Thymus (tissue), 11 donors: ENCODE results near the gene CLIC1. TPM values are rescaled to one million over a fixed set of nuclear protein-coding genes. Genes with fewer than 3 reads are reported as not detected.
A peak's percentile ranks its signal among the peaks of the same experiment; 100 is the strongest.

Source experiments
- DNase-seq, 9 donors: peaks; one replicate each; pipeline ENCODE4 v3.0.0-alpha.2; 2013; ENCODE audit warnings: low spot score in 9 of 9, low read depth in 6 of 9, missing footprints in 1 of 9
- H3K27ac ChIP-seq, 2 donors: one replicate each; pipeline ENCODE4 v1.5.1; 2013; ENCODE audit warnings: control low read depth in 1 of 2, low read depth in 1 of 2, low read length in 1 of 2, mild to moderate bottlenecking in 1 of 2, moderate library complexity in 1 of 2
- H3K27me3 ChIP-seq, 2 donors: one replicate each; pipeline ENCODE4 v1.5.1; 2013; ENCODE audit warnings: low read length in 1 of 2; ENCODE audit not compliant: control insufficient read depth in 2 of 2, insufficient read depth in 1 of 2
- H3K36me3 ChIP-seq, 2 donors: one replicate each; pipeline ENCODE4 v1.5.1; 2013; ENCODE audit warnings: low read length in 1 of 2, mild to moderate bottlenecking in 1 of 2, moderate library complexity in 1 of 2; ENCODE audit not compliant: control insufficient read depth in 2 of 2, insufficient read depth in 2 of 2
- H3K4me1 ChIP-seq, 2 donors: one replicate each; pipeline ENCODE4 v1.5.1; 2013; ENCODE audit warnings: low read length in 2 of 2; ENCODE audit not compliant: control insufficient read depth in 2 of 2, insufficient read depth in 2 of 2
- H3K4me3 ChIP-seq, 2 donors: one replicate each; pipeline ENCODE4 v1.5.1; 2013; ENCODE audit warnings: low read length in 2 of 2, control low read depth in 1 of 2, mild to moderate bottlenecking in 1 of 2
- H3K9me3 ChIP-seq, 2 donors: one replicate each; pipeline ENCODE4 v1.5.1; 2013; ENCODE audit warnings: low read length in 1 of 2, mild to moderate bottlenecking in 1 of 2; ENCODE audit not compliant: control insufficient read depth in 2 of 2, insufficient read depth in 1 of 2
- WGBS: extraction: QIAGEN DNeasy Blood & Tissue Kit; methylation state at CpG from one replicate; pipeline ENCODE4 v1.1.7; 2013; 5-methylcytosine and 5-hydroxymethylcytosine counted together
- polyA plus RNA-seq: library from polyadenylated mRNA; stranded (reverse); fragments of 200-250 nt; gene quantifications from one replicate; pipeline ENCODE4 v1.2.3, GENCODE V29; 2013
- total RNA-seq: library from RNA; stranded (reverse); fragments of 120-200 nt; gene quantifications from one replicate; pipeline ENCODE4 v1.2.4, GENCODE V29; 2013
- donor health status: healthy.

Gene CLIC1
- total and polyA plus RNA-seq, 2 donors, result 337 to 431 TPM

- H3K4me3 ChIP-seq, result no peak overlapping the region
- no peaks in the 10 kb centered on the region for H3K9me3 ChIP-seq
- peaks cover 5 to 36% of the 10 kb centered on the region in 2 donors for H3K4me1 ChIP-seq
- 95% methylated on average over 3 of the region's 3 CpGs for WGBS
- DNase-seq, result no peak
- H3K36me3 ChIP-seq, result peaks cover 5 to 8% of the 10 kb centered on the region in 2 donors
- no peaks in the 10 kb centered on the region for H3K27me3 ChIP-seq
- H3K27ac ChIP-seq, result no peak overlapping the region
These were observed 14.2 kb downstream of the CLIC1 start for GRCh38 chr6:31722173-31722572.

- DNase-seq, result no peak
- H3K4me3 ChIP-seq, result no peak within 1 kb of the TSS
- peaks cover 4 to 5% of the 10 kb centered on the region in 2 donors for H3K36me3 ChIP-seq
- H3K9me3 ChIP-seq, result no peaks in the 10 kb centered on the region
- WGBS, result 97% methylated on average over 4 of the region's 4 CpGs
- H3K4me1 ChIP-seq, result peaks cover 3 to 30% of the 10 kb centered on the region in 2 donors
- H3K27me3 ChIP-seq, result no peaks in the 10 kb centered on the region
- no peak within 1 kb of the TSS for H3K27ac ChIP-seq
These were observed 14.8 kb downstream of the CLIC1 start, which contains the start of gene LY6G6C for GRCh38 chr6:31721351-31722020. LY6G6C (minus strand) TSS chr6:31721746; CDS start chr6:31721679, 67 bp downstream.

- Histone ChIP-seq H3K4me3 (no peak overlapping the region), H3K27me3 (no peaks in the 10 kb centered on the region), H3K27ac (no peak overlapping the region), H3K4me1 (peaks cover 3 to 23% of the 10 kb centered on the region in 2 donors), H3K36me3 (peaks cover 0 to 5% of the 10 kb centered on the region in 2 donors), H3K9me3 (no peaks in the 10 kb centered on the region)
- WGBS, result 98% methylated on average over 5 of the region's 5 CpGs
- DNase-seq, result no peak
These were observed 16.0 kb downstream of the CLIC1 start for GRCh38 chr6:31720196-31720770.

GRCh38 chr6:31719001-31719400, 17.3 kb downstream of the CLIC1 start:
- H3K4me1 ChIP-seq, result peaks cover 7 to 30% of the 10 kb centered on the region in 2 donors
- no peak for DNase-seq
- H3K9me3 ChIP-seq, result no peaks in the 10 kb centered on the region

GRCh38 chr6:31718265-31718664, 18.1 kb downstream of the CLIC1 start:
- H3K4me1 ChIP-seq, result peaks cover 8 to 30% of the 10 kb centered on the region in 2 donors
- H3K36me3 ChIP-seq, result no peaks in the 10 kb centered on the region
- no peak overlapping the region for H3K27ac ChIP-seq
- WGBS, result 94% methylated on average over 1 of the region's 1 CpG
- H3K9me3 ChIP-seq, result no peaks in the 10 kb centered on the region
- DNase-seq, result no peak
- H3K27me3 ChIP-seq, result no peaks in the 10 kb centered on the region
- no peak overlapping the region for H3K4me3 ChIP-seq

More at GRCh38 chr6:31719001-31719400, 17.3 kb downstream of the CLIC1 start:
- H3K4me3 ChIP-seq, result no peak overlapping the region
- no peaks in the 10 kb centered on the region for H3K27me3 ChIP-seq
- H3K36me3 ChIP-seq, result peaks cover 0 to under 1% of the 10 kb centered on the region in 2 donors
- H3K27ac ChIP-seq, result no peak overlapping the region
- WGBS, result 93% methylated on average over 6 of the region's 6 CpGs

GRCh38 chr6:31717499-31718222, 18.7 kb downstream of the CLIC1 start:
- Histone ChIP-seq H3K4me1 (peaks cover 8 to 30% of the 10 kb centered on the region in 2 donors), H3K4me3 (no peak overlapping the region), H3K27ac (no peak overlapping the region), H3K27me3 (no peaks in the 10 kb centered on the region), H3K36me3 (no peaks in the 10 kb centered on the region), H3K9me3 (no peaks in the 10 kb centered on the region)
- WGBS, result 97% methylated on average over 10 of the region's 10 CpGs
- no peak for DNase-seq

GRCh38 chr6:31715022-31715958, 21.0 kb downstream of the CLIC1 start, which contains the start of gene LY6G6D:
LY6G6D (plus strand) TSS chr6:31715348; CDS start chr6:31715356, 8 bp downstream.
- Histone ChIP-seq H3K27ac (peak within 1 kb of the TSS in 1 of 2 donors; percentile 78), H3K9me3 (no peaks in the 10 kb centered on the region), H3K27me3 (no peaks in the 10 kb centered on the region), H3K4me1 (peaks cover 8 to 46% of the 10 kb centered on the region in 2 donors), H3K4me3 (no peak within 1 kb of the TSS), H3K36me3 (no peaks in the 10 kb centered on the region)
- 92% methylated on average over 16 of the region's 16 CpGs for WGBS
- no peak for DNase-seq

- peak overlapping the region; percentile 50 to 78 for H3K27ac ChIP-seq
- no peaks in the 10 kb centered on the region for H3K27me3 ChIP-seq
- 29% methylated on average over 5 of the region's 5 CpGs for WGBS
- no peaks in the 10 kb centered on the region for H3K36me3 ChIP-seq
- H3K4me3 ChIP-seq, result no peak overlapping the region
- peak in 4 of 9 donors; percentile 34 to 77 (median 52) for DNase-seq
- H3K9me3 ChIP-seq, result no peaks in the 10 kb centered on the region
- peaks cover 8 to 48% of the 10 kb centered on the region in 2 donors for H3K4me1 ChIP-seq
These were observed 22.2 kb downstream of the CLIC1 start for GRCh38 chr6:31713991-31714684.
